ENCODE data around the gene RBPJL.

DNA sequence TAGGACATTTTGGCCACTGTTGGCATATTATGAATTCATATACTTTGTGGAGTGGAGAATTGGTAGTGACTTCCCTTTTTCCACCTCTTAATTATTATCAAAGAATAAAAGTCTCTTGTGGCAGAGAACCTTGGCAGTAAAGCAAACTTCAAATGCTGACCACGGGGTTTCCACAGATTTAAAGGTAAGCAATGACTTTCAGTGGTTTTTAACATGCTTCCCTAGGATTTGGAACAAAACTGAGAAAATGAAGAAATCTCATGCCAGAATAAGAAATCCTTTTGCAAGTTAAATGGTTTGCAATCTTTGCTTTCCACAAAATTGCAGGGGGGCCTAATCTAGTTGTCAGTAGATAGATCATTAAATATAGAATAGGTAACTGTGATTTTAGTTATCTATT is 43.6 kb downstream of the RBPJL start:
- TF ChIP-seq, protein P1, sequence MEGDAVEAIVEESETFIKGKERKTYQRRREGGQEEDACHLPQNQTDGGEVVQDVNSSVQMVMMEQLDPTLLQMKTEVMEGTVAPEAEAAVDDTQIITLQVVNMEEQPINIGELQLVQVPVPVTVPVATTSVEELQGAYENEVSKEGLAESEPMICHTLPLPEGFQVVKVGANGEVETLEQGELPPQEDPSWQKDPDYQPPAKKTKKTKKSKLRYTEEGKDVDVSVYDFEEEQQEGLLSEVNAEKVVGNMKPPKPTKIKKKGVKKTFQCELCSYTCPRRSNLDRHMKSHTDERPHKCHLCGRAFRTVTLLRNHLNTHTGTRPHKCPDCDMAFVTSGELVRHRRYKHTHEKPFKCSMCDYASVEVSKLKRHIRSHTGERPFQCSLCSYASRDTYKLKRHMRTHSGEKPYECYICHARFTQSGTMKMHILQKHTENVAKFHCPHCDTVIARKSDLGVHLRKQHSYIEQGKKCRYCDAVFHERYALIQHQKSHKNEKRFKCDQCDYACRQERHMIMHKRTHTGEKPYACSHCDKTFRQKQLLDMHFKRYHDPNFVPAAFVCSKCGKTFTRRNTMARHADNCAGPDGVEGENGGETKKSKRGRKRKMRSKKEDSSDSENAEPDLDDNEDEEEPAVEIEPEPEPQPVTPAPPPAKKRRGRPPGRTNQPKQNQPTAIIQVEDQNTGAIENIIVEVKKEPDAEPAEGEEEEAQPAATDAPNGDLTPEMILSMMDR (IDR thresholded peaks at IDR 0.05) = no peak
- no peak for TF ChIP-seq RFX5 (IDR thresholded peaks at IDR 0.05)
- TF ChIP-seq, protein P2, sequence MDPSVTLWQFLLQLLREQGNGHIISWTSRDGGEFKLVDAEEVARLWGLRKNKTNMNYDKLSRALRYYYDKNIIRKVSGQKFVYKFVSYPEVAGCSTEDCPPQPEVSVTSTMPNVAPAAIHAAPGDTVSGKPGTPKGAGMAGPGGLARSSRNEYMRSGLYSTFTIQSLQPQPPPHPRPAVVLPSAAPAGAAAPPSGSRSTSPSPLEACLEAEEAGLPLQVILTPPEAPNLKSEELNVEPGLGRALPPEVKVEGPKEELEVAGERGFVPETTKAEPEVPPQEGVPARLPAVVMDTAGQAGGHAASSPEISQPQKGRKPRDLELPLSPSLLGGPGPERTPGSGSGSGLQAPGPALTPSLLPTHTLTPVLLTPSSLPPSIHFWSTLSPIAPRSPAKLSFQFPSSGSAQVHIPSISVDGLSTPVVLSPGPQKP (IDR thresholded peaks at IDR 0.05; ENCODE audit: low read depth, low read length) = no peak
- TF ChIP-seq POLR2AphosphoS2 (conservative IDR thresholded peaks at IDR 0.05; ENCODE audit: low read length) = no peak
- TF ChIP-seq, protein P3, sequence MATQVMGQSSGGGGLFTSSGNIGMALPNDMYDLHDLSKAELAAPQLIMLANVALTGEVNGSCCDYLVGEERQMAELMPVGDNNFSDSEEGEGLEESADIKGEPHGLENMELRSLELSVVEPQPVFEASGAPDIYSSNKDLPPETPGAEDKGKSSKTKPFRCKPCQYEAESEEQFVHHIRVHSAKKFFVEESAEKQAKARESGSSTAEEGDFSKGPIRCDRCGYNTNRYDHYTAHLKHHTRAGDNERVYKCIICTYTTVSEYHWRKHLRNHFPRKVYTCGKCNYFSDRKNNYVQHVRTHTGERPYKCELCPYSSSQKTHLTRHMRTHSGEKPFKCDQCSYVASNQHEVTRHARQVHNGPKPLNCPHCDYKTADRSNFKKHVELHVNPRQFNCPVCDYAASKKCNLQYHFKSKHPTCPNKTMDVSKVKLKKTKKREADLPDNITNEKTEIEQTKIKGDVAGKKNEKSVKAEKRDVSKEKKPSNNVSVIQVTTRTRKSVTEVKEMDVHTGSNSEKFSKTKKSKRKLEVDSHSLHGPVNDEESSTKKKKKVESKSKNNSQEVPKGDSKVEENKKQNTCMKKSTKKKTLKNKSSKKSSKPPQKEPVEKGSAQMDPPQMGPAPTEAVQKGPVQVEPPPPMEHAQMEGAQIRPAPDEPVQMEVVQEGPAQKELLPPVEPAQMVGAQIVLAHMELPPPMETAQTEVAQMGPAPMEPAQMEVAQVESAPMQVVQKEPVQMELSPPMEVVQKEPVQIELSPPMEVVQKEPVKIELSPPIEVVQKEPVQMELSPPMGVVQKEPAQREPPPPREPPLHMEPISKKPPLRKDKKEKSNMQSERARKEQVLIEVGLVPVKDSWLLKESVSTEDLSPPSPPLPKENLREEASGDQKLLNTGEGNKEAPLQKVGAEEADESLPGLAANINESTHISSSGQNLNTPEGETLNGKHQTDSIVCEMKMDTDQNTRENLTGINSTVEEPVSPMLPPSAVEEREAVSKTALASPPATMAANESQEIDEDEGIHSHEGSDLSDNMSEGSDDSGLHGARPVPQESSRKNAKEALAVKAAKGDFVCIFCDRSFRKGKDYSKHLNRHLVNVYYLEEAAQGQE (IDR thresholded peaks at IDR 0.05) = no peak
- TF ChIP-seq CHD2 (IDR thresholded peaks at IDR 0.05; ENCODE audit: low read length, partially characterized antibody) = no peak
- no peak for TF ChIP-seq CBX2 (IDR thresholded peaks at IDR 0.05; ENCODE audit: borderline replicate concordance, low read depth)
- no peak for TF ChIP-seq POLR2A (IDR thresholded peaks at IDR 0.05; ENCODE audit: low read length)
- TF ChIP-seq MYC (IDR thresholded peaks at IDR 0.05; ENCODE audit: borderline replicate concordance, low read length) = no peak
- TF ChIP-seq FOXS1 (CRISPR knock-in tag; IDR thresholded peaks at IDR 0.05) = no peak
- TF ChIP-seq RNF2 (IDR thresholded peaks at IDR 0.05; ENCODE audit: borderline replicate concordance, low read depth) = no peak
